CD8-positive, alpha-beta memory T cell (primary cell): Measurements from ENCODE around the gene JDP2. TPM values are rescaled to one million over a fixed set of nuclear protein-coding genes. Genes with fewer than 3 reads are reported as not detected.
A peak's percentile ranks its signal among the peaks of the same experiment; 100 is the strongest.

ENCODE experiments used
- CTCF ChIA-PET: fragments of 350-600 bp; sonication (Branson Sonifier 250); formaldehyde crosslinking; loops from one replicate; lab custom pipeline; 2021; ENCODE audit warnings: antibody characterized with exemption; lab: Charles Lee
- POLR2A ChIA-PET: fragments of 350-600 bp; sonication (Branson Sonifier 250); formaldehyde crosslinking; loops from one replicate; lab custom pipeline; 2021; ENCODE audit warnings: antibody characterized with exemption; lab: Charles Lee
- DNase-seq, 5 donors: peaks; one replicate each; pipeline versions ENCODE4 v3.0.0 to v3.0.0-alpha.2; 2020 to 2022; ENCODE audit warnings: mixed read lengths in 1 of 5
- H3K27ac ChIP-seq: one replicate; pipeline ENCODE4 v1.7.0; 2013; ENCODE audit warnings: low read depth, mild to moderate bottlenecking, low read length, moderate library complexity
- H3K27me3 ChIP-seq: 2 replicates; pipeline ENCODE4 v1.7.0; 2013; ENCODE audit warnings: low read length, mild to moderate bottlenecking; ENCODE audit not compliant: insufficient read depth, poor library complexity, severe bottlenecking
- H3K36me3 ChIP-seq: 2 replicates; pipeline ENCODE4 v1.7.0; 2013; ENCODE audit warnings: mild to moderate bottlenecking, low read length, moderate library complexity; ENCODE audit not compliant: insufficient read depth
- H3K4me1 ChIP-seq: 2 replicates; pipeline ENCODE4 v1.7.0; 2013; ENCODE audit warnings: mild to moderate bottlenecking, low read length, moderate library complexity; ENCODE audit not compliant: insufficient read depth
- H3K4me3 ChIP-seq: 2 replicates; pipeline ENCODE4 v1.7.0; 2013; ENCODE audit warnings: mild to moderate bottlenecking, low read length
- H3K9me3 ChIP-seq: 2 replicates; pipeline ENCODE4 v1.7.0; 2013; ENCODE audit warnings: mild to moderate bottlenecking, low read length
- H3K27ac Mint-ChIP-seq, 8 donors: one replicate each; pipeline ENCODE4 v1.8.0; 2020 to 2021; ENCODE audit warnings: mixed read lengths in 8 of 8, mild to moderate bottlenecking in 6 of 8, inconsistent platforms in 3 of 8, moderate library complexity in 3 of 8
- H3K27me3 Mint-ChIP-seq, 2 donors: one replicate each; pipeline ENCODE4 v1.8.0; 2020 to 2021; ENCODE audit warnings: mixed read lengths in 2 of 2, mild to moderate bottlenecking in 1 of 2, moderate library complexity in 1 of 2
- H3K36me3 Mint-ChIP-seq, 3 donors: one replicate each; pipeline ENCODE4 v1.8.0; 2020 to 2021; ENCODE audit warnings: mixed read lengths in 3 of 3, inconsistent platforms in 1 of 3, mild to moderate bottlenecking in 1 of 3
- H3K4me1 Mint-ChIP-seq, 3 donors: one replicate each; pipeline ENCODE4 v1.8.0; 2020 to 2021; ENCODE audit warnings: mixed read lengths in 3 of 3, inconsistent platforms in 1 of 3, mild to moderate bottlenecking in 1 of 3
- H3K4me3 Mint-ChIP-seq, 7 donors: one replicate each; pipeline ENCODE4 v1.8.0; 2020 to 2021; ENCODE audit warnings: mixed read lengths in 7 of 7, mild to moderate bottlenecking in 6 of 7, moderate library complexity in 4 of 7, inconsistent platforms in 2 of 7
- H3K9me3 Mint-ChIP-seq, 5 donors: one replicate each; pipeline ENCODE4 v1.8.0; 2020 to 2022; ENCODE audit warnings: mixed read lengths in 5 of 5, mild to moderate bottlenecking in 3 of 5, moderate library complexity in 2 of 5, inconsistent platforms in 1 of 5
- polyA plus RNA-seq: library from polyadenylated mRNA; unstranded; fragments of 300-500 nt; fragmentation: Illumina TruSeq; gene quantifications from one replicate; pipeline ENCODE4 v1.2.3, GENCODE V29; 2021
- total RNA-seq, 2 experiments: library from RNA; stranded (reverse); gene quantifications; one replicate each; pipeline ENCODE4 v1.2.3, GENCODE V29; 2021

The JDP2 gene
- total and polyA plus RNA-seq, 3 experiments from 2014 or later, result 0.24 to 0.53 TPM; not detected in 1

DNA sequence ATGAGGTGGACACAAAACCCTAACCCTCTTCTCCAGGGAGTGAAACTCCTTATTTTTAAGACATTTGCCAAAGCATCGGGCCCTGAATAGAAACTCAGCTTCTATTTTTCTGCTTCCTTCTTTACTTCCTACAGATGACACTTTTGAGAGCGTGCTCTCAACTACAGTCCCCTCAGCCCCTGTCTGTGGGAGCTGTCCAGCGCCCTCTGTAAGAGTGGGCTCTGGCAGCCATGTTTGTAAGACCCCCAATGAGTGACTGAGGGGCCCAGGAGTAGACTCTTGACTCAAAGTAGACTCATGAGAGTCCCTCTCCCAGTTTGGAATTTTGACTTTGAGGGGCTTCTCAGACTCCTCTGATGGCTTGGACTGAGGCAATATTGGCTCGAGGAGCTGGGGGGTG lies 68.9 kb downstream of the JDP2 start:
- H3K27ac ChIP-seq, result no peak overlapping the region
- peak overlapping the region in 3 of 8 donors; percentile 70 to 97 (median 72) for H3K27ac Mint-ChIP-seq
- H3K27me3 ChIP-seq, result no peaks in the 10 kb centered on the region
- H3K4me1 Mint-ChIP-seq, result peaks cover 7 to 35% (median 32%) of the 10 kb centered on the region in 3 donors
- H3K9me3 Mint-ChIP-seq, result no peaks in the 10 kb centered on the region
- ChIA-PET CTCF (interaction anchor here (1.5 to 4.2 kb wide), 8 partner anchors 8 to 188 kb away, joined by 3 to 15 read pairs (median 6); no protein-coding TSS in a partner anchor), POLR2A (no interaction called here)
- H3K4me3 Mint-ChIP-seq, result peak overlapping the region in 1 of 7 donors; percentile 45
- H3K36me3 Mint-ChIP-seq, result no peaks in the 10 kb centered on the region
- DNase-seq, result no peak
- H3K27me3 Mint-ChIP-seq, result no peaks in the 10 kb centered on the region
- no peaks in the 10 kb centered on the region for H3K36me3 ChIP-seq
- H3K9me3 ChIP-seq, result no peaks in the 10 kb centered on the region
- no peak overlapping the region for H3K4me3 ChIP-seq
- peaks cover 7% of the 10 kb centered on the region for H3K4me1 ChIP-seq

- H3K36me3 Mint-ChIP-seq, result no peaks in the 10 kb centered on the region
- peaks cover 7% of the 10 kb centered on the region for H3K4me1 ChIP-seq
- DNase-seq, result peak in 1 of 5 donors; percentile 59
- no peaks in the 10 kb centered on the region for H3K27me3 Mint-ChIP-seq
- H3K4me3 ChIP-seq, result no peak overlapping the region
- H3K27me3 ChIP-seq, result no peaks in the 10 kb centered on the region
- peaks cover 7 to 35% (median 32%) of the 10 kb centered on the region in 3 donors for H3K4me1 Mint-ChIP-seq
- H3K4me3 Mint-ChIP-seq, result peak overlapping the region in 1 of 7 donors; percentile 45
- H3K27ac ChIP-seq, result no peak overlapping the region
- H3K27ac Mint-ChIP-seq, result peak overlapping the region in 5 of 8 donors; percentile 12 to 97 (median 70)
- ChIA-PET POLR2A (interaction anchor here (0.9 kb wide), 1 partner anchor 18 kb away, joined by 3 read pairs; no protein-coding TSS in a partner anchor), CTCF (interaction anchor here (1.0 to 4.2 kb wide), 8 partner anchors 8 to 189 kb away, joined by 3 to 15 read pairs (median 6); no protein-coding TSS in a partner anchor)
- no peaks in the 10 kb centered on the region for H3K9me3 Mint-ChIP-seq
- no peaks in the 10 kb centered on the region for H3K36me3 ChIP-seq
- no peaks in the 10 kb centered on the region for H3K9me3 ChIP-seq
Observed at GRCh38 chr14:75497191-75497590, 69.4 kb downstream of the JDP2 start.

DNA sequence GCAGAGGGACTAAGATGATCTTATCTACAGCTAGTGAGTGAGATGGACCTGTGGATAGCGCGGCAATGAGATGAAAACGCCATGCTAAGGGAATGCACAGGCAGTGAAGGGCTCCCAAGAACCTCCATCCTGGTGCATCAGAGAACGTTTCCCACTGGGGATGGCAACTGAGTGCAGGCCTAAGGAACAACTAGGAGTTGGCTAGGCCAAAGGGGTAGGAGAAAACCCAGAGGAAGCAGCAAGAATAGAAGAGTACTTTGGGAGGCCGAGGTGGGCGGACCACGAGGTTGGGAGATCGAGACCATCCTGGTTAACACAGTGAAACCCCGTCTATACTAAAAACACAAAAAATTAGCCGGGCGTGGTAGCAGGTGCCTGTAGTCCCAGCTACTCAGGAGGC lies 69.9 kb downstream of the JDP2 start:
- POLR2A ChIA-PET, result interaction anchor here (0.9 kb wide), 1 partner anchor 17 kb away, joined by 3 read pairs; no protein-coding TSS in a partner anchor

DNA sequence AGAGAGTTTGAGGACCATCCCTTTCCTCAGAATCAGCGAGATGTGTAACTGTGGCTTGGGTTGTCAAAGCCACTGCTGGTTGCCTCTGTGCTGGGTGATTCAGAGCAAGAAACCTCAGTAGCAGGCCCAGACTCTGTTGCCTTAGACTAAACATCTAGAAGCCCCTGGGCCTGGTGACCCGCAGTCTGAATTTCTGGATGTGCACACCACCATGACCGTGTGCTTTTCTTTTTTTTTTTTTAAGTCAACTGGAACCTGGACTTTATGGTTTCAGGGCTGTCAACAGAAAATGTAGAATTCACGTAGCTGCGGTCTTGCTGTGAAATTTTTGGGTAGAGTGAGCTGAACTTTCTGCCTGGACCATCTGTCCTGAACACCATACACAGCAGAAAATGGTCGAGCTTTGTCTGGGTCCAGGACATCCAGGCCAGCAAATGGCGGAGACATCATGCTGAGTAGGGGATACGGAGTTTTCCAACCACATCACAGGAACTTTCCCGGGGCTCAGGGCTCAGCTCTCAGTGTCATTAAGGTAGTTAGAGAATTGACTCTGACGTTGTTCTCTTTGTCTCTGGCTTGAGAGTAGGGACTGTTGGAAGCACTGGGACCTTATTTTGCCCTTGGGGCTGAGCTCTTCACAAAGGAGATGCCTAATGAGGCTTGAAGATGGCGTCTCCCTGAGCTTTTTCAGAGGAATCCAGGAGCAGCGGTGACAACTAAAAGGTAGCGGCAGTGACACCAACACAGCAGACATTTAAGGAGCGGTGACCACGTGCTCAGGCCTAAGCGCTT lies 71.5 kb downstream of the JDP2 start:
- Mint-ChIP-seq H3K9me3 (no peaks in the 10 kb centered on the region), H3K36me3 (no peaks in the 10 kb centered on the region), H3K4me1 (peaks cover 7 to 30% (median 28%) of the 10 kb centered on the region in 3 donors), H3K27me3 (no peaks in the 10 kb centered on the region), H3K4me3 (peak overlapping the region in 2 of 7 donors; percentile 4 to 54), H3K27ac (peak overlapping the region in 4 of 8 donors; percentile 29 to 74 (median 46))
- no peak for DNase-seq
- no peak overlapping the region for H3K27ac ChIP-seq
- CTCF ChIA-PET, result interaction anchor here (1.2 to 4.2 kb wide), 3 partner anchors 11 to 62 kb away, joined by 6 to 15 read pairs (median 12); no protein-coding TSS in a partner anchor
- H3K4me3 ChIP-seq, result no peak overlapping the region
- H3K36me3 ChIP-seq, result no peaks in the 10 kb centered on the region
- H3K27me3 ChIP-seq, result no peaks in the 10 kb centered on the region
- POLR2A ChIA-PET, result no interaction called here
- H3K4me1 ChIP-seq, result peaks cover 7% of the 10 kb centered on the region
- no peaks in the 10 kb centered on the region for H3K9me3 ChIP-seq

More for the DNA sequence above, 69.9 kb downstream of the JDP2 start:
- Histone ChIP-seq H3K27me3 (no peaks in the 10 kb centered on the region), H3K27ac (no peak overlapping the region), H3K4me3 (no peak overlapping the region), H3K4me1 (peaks cover 7% of the 10 kb centered on the region), H3K36me3 (no peaks in the 10 kb centered on the region), H3K9me3 (no peaks in the 10 kb centered on the region)
- CTCF ChIA-PET, result interaction anchor here (1.0 to 4.2 kb wide), 6 partner anchors 9 to 189 kb away, joined by 3 to 15 read pairs (median 8); no protein-coding TSS in a partner anchor
- peak overlapping the region in 2 of 7 donors; percentile 28 to 45 for H3K4me3 Mint-ChIP-seq
- H3K36me3 Mint-ChIP-seq, result no peaks in the 10 kb centered on the region
- no peaks in the 10 kb centered on the region for H3K27me3 Mint-ChIP-seq
- no peak for DNase-seq
- peaks cover 7 to 35% (median 32%) of the 10 kb centered on the region in 3 donors for H3K4me1 Mint-ChIP-seq
- H3K27ac Mint-ChIP-seq, result peak overlapping the region in 5 of 8 donors; percentile 12 to 89 (median 69)
- no peaks in the 10 kb centered on the region for H3K9me3 Mint-ChIP-seq

GRCh38 chr14:75501080-75501479 lies 73.3 kb downstream of the JDP2 start:
- POLR2A ChIA-PET, result no interaction called here
- no peak for DNase-seq
- Histone ChIP-seq H3K9me3 (no peaks in the 10 kb centered on the region), H3K4me1 (peaks cover 7% of the 10 kb centered on the region), H3K4me3 (no peak overlapping the region), H3K36me3 (no peaks in the 10 kb centered on the region), H3K27me3 (no peaks in the 10 kb centered on the region), H3K27ac (no peak overlapping the region)
- peaks cover 0 to 1% (median 0%) of the 10 kb centered on the region in 5 donors for H3K9me3 Mint-ChIP-seq
- CTCF ChIA-PET, result interaction anchor here (2.4 kb wide), 1 partner anchor 13 kb away, joined by 12 read pairs; no protein-coding TSS in a partner anchor
- H3K4me1 Mint-ChIP-seq, result peaks cover 7 to 25% (median 25%) of the 10 kb centered on the region in 3 donors
- H3K36me3 Mint-ChIP-seq, result no peaks in the 10 kb centered on the region
- no peak overlapping the region for H3K27ac Mint-ChIP-seq
- no peak overlapping the region for H3K4me3 Mint-ChIP-seq
- H3K27me3 Mint-ChIP-seq, result no peaks in the 10 kb centered on the region

DNA sequence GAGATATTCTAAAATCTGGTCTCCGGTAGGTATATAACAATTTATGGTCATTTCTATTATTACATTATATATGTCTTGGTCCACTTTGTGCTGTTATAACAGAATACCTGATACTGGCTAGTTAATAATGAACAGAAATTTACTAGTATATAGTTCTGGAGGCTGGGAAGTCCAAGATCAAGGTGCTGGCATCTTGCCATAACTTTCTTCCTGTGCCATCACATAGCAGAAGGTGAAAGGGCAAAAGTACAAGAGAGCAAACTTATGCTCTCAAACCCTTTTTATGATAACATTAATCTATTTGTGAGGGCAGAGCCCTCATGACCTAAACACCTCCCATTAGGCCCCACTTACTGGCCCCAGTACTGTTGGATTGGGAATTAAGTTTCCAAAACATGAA lies 76.6 kb downstream of the JDP2 start:
- DNase-seq, result no peak
- peaks cover 0 to 6% (median 0%) of the 10 kb centered on the region in 3 donors for H3K36me3 Mint-ChIP-seq
- ChIA-PET CTCF (no interaction called here), POLR2A (no interaction called here)
- no peak overlapping the region for H3K4me3 ChIP-seq
- H3K36me3 ChIP-seq, result no peaks in the 10 kb centered on the region
- H3K27ac Mint-ChIP-seq, result no peak overlapping the region
- H3K4me1 ChIP-seq, result no peaks in the 10 kb centered on the region
- H3K4me1 Mint-ChIP-seq, result peaks cover 0 to 3% (median 2%) of the 10 kb centered on the region in 3 donors
- H3K4me3 Mint-ChIP-seq, result no peak overlapping the region
- no peak overlapping the region for H3K27ac ChIP-seq
- no peaks in the 10 kb centered on the region for H3K27me3 ChIP-seq
- no peaks in the 10 kb centered on the region for H3K9me3 ChIP-seq
- peaks cover 0 to 6% (median 2%) of the 10 kb centered on the region in 5 donors for H3K9me3 Mint-ChIP-seq
- H3K27me3 Mint-ChIP-seq, result no peaks in the 10 kb centered on the region

DNA sequence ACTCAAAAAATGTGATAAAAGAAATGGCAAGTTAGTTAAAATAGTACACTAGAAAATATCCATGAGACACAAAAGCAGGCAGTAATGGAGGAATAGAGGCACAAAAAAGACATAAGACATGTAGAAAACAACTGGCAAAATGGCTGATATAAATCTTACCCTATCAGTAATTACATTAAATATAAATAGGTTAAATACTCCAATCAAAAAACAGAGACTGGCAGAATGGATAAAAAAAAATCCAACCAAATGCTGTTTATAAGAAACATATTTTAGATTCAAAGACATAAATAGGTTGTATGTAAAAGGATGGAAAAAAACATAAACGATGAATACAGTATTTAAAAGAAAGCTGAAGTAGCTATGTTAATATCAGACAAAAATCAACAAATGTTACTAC lies 79.1 kb downstream of the JDP2 start:
- Histone ChIP-seq H3K27me3 (no peaks in the 10 kb centered on the region), H3K36me3 (no peaks in the 10 kb centered on the region), H3K27ac (no peak overlapping the region), H3K4me1 (no peaks in the 10 kb centered on the region), H3K9me3 (no peaks in the 10 kb centered on the region), H3K4me3 (no peak overlapping the region)
- Mint-ChIP-seq H3K36me3 (peaks cover 0 to 18% (median 0%) of the 10 kb centered on the region in 3 donors), H3K4me3 (no peak overlapping the region), H3K9me3 (peaks cover 5 to 28% (median 15%) of the 10 kb centered on the region in 5 donors), H3K4me1 (no peaks in the 10 kb centered on the region), H3K27ac (no peak overlapping the region), H3K27me3 (no peaks in the 10 kb centered on the region)
- ChIA-PET CTCF (interaction anchor here (0.7 to 1.6 kb wide), 2 partner anchors 8 to 18 kb away, joined by 3 read pairs; no protein-coding TSS in a partner anchor), POLR2A (interaction anchor here (0.8 kb wide), 1 partner anchor 36 kb away, joined by 3 read pairs; no protein-coding TSS in a partner anchor)
- DNase-seq, result no peak
